NCI-H69 (cell line): Measurements from ENCODE around the gene NUDT3.
"Not testable (repeated sequence)": the region's sequence is repeated elsewhere in the genome, so short reads cannot be mapped to it uniquely, and the experiment has no call there.

Experiments used
- DNase-seq: peaks from one replicate; lab custom pipeline; 2025; lab: John Stamatoyannopoulos, UW

The NUDT3 gene

GRCh38 chr6:34393191-34393965 lies 909 bp upstream of the NUDT3 start:
- no peak for DNase-seq

GRCh38 chr6:34391786-34392496 lies 528 bp downstream of the NUDT3 start:
- DNase-seq: peak; percentile 87

- DNase-seq: no peak
These were observed 1.0 kb downstream of the NUDT3 start for GRCh38 chr6:34391473-34391785.

GRCh38 chr6:34390531-34391472 lies 1.7 kb downstream of the NUDT3 start:
- peak; percentile 83 for DNase-seq

- DNase-seq: no peak
These were observed 3.4 kb downstream of the NUDT3 start for GRCh38 chr6:34389034-34389433.

GRCh38 chr6:34388421-34388820 lies 4.0 kb downstream of the NUDT3 start:
- no peak for DNase-seq

DNA sequence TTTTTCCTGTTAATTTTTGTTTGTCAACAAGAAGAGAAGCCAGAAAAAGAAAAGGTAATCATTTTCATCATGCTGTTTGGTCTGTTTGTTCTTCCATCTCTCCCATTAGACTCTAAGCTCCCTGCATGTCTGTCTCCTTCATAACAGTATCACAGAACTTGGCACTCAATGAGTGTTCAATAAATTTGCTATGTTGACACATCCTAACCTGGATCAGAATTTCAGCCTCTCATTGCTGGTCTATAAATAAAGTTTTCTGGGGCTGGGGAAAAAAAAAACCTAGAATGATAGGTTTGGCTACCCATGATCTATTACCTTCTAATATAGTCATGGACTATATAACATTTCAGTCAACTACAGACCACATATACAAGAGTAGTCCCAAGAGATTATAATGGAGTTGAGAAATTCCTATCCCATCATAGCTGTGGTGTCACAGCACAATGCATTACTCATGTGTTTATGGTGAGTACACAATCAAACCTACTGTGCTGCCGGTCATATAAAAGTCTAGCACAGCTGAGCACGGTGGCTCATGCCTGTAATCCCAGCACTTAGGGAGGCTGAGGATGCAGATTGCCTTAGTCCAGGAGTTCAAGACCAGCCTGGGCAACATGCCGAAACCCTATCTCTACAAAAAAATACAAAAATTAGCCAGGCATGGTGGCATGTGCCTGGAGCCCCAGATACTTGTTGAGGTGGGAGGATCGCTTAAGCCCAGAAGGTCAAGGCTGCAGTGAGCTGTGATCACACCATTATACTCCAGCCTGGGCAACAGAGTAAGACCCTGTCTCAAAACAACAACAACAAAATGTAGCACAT lies 5.9 kb downstream of the NUDT3 start:
- peak; percentile 75 for DNase-seq

DNA sequence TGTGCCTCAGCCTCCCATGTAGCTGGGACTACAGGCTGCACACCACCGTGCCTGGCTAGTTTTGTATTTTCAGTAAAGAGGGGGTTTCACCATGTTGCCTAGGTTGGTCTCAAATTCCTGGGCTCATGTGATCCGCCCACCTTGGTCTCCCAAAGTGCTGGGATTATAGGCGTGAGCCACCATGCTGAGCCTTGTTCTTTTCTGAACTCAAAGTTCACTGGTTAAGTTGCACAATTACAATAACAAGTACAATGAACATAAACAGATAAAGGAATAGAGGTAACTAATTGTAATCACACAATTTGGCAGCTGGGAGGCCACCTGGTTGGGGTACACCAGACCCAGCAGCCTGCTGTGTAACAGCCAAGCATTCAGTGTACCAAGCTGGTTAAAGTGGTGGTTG lies 6.7 kb downstream of the NUDT3 start:
- DNase-seq: peak; percentile 59

GRCh38 chr6:34384321-34385153 lies 7.9 kb downstream of the NUDT3 start:
- DNase-seq: no peak

- no peak for DNase-seq
These were observed 8.7 kb downstream of the NUDT3 start for GRCh38 chr6:34383656-34384320.

- no peak for DNase-seq
These were observed 9.3 kb downstream of the NUDT3 start for GRCh38 chr6:34383161-34383631.

DNA sequence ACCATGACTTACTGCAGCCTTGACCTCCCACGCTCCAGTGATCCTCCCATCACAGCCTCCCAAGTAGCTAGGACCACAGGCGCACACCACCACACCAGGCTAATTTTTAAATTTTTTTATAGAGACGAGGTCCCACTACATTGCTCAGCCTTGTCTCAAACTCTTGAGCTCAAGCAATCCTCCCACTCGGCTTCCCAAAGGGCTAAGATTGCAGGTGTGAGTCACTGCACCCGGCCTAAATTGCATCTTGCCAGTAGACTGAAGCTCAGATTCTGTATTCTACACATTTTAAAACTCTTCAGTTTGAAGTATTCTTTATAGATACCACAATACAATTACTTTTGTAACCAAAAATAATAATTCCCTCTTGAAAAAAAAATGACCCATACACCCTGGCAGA lies 11.4 kb downstream of the NUDT3 start:
- no peak for DNase-seq

- no peak for DNase-seq
These were observed 14.0 kb downstream of the NUDT3 start for GRCh38 chr6:34378470-34378869.

DNA sequence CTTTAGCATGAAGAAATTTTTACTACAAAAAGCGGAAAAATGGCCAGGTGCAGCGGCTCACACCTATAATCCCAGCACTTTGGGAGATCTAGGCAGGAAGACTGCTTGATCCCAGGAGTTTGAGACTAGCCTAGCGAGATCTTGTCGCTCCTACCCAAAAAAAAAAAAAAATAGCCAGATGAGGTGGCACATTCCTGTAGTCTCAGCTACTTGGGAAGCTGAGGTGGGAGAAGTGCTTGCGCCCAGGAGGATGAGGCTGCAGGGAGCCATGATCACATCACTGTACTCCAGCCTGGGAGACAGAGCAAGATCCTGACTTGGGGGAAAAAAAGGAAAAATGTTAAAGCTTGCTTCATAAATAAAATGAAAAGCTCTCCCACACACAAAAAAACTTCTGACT lies 14.5 kb downstream of the NUDT3 start:
- no peak for DNase-seq

DNA sequence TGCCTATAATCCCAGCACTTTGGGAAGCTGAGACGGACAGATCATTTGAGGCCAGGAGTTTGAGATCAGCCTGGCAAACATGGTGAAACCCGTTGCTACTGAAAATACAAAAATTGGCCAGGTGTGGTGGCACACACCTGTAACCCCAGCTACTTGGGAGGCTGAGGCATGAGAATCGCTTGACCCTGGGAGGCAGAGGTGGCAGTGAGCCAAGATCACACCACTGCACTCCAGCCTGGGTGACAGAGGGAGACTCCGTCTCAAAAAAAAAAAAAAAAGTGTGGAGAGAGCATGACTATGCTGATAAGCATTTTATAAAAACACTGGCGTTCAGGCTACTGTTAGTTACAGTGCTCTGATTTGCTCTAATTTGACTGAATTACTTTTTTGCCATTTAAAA lies 14.9 kb downstream of the NUDT3 start:
- not testable (repeated sequence) for DNase-seq

DNA sequence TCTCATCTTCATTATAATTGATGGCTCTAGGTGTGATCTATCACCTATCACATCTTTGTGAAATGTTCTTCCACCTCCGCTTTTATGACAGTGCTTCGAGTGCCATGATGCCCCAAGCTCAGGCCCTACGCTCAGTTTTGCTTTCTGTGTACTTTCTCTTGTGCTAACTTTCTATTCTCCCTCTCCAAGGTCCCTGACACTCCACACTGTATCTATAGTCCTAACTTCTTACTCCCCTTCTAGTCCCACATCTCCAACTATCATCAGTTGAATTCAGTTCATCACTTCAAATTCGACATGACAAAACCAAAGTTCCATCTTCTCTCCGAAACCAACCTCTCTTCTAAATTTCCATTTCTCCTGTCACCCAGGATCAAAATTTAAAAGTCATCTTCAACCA lies 16.6 kb downstream of the NUDT3 start:
- DNase-seq: no peak

- no peak for DNase-seq
These were observed 18.0 kb downstream of the NUDT3 start for GRCh38 chr6:34374508-34374907.

- no peak for DNase-seq
These were observed 18.4 kb downstream of the NUDT3 start for GRCh38 chr6:34374069-34374468.

DNA sequence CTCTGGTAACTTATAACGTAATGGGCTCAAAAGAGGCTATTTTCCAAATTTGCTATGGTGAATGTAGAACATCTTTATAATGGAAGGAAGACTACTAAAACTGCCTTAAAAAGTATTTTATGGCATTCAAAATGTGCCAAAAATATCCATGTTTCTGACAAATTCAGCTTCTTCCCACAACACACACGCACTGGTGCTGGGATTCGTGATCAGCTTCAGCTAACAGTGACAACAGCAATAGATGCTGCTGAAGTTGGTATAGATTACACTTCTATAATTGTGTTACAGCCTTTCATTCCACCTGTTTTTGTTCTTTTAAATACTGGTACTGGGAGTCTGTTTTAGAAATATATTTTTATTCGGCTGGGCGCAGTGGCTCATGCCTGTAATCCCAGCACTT lies 19.0 kb downstream of the NUDT3 start:
- DNase-seq: no peak

DNA sequence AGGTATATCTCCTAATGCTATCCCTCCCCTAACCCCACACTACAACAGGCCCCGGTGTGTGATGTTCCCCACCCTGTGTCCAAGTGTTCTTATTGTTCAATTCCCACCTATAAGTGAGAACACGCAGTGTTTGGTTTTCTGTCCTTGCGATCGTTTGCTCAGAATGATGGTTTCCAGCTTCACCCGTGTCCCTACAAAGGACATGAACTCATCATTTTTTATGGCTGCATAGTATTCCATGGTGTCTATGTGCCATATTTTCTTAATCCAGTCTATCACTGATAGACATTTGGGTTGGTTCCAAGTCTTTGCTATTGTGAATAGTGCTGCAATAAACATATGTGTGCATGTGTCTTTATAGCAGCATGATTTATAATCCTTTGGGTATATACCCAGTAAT lies 20.6 kb downstream of the NUDT3 start:
- not testable (repeated sequence) for DNase-seq
